Skeletal muscle tissue (tissue), 4 donors: Measurements from ENCODE around the gene SLC29A3. TPM values are rescaled to one million over a fixed set of nuclear protein-coding genes. Genes with fewer than 3 reads are reported as not detected.

ENCODE experiments used
- H3K27ac ChIP-seq: one replicate; pipeline ENCODE4 v1.7.0; 2013; ENCODE audit warnings: mild to moderate bottlenecking, low read depth, low read length, inconsistent platforms
- H3K27me3 ChIP-seq, 3 donors: one replicate each; pipeline ENCODE4 v1.7.0; 2013; ENCODE audit warnings: low read length in 3 of 3; ENCODE audit not compliant: control insufficient read depth in 3 of 3, insufficient read depth in 3 of 3
- H3K36me3 ChIP-seq, 3 donors: one replicate each; pipeline ENCODE4 v1.7.0; 2013; ENCODE audit warnings: low read length in 3 of 3; ENCODE audit not compliant: control insufficient read depth in 3 of 3, insufficient read depth in 3 of 3
- H3K4me1 ChIP-seq, 3 donors: one replicate each; pipeline ENCODE4 v1.7.0; 2013; ENCODE audit warnings: low read length in 3 of 3, mild to moderate bottlenecking in 3 of 3; ENCODE audit not compliant: control insufficient read depth in 3 of 3, insufficient read depth in 3 of 3
- H3K4me3 ChIP-seq, 3 donors: one replicate each; pipeline ENCODE4 v1.7.0; 2013; ENCODE audit warnings: low read length in 3 of 3
- H3K9ac ChIP-seq, 3 donors: one replicate each; pipeline ENCODE4 v1.7.0; 2013; ENCODE audit warnings: low read length in 3 of 3, mild to moderate bottlenecking in 3 of 3, moderate library complexity in 2 of 3, low read depth in 1 of 3
- H3K9me3 ChIP-seq, 3 donors: one replicate each; pipeline ENCODE4 v1.7.0; 2013; ENCODE audit warnings: low read length in 3 of 3; ENCODE audit not compliant: control insufficient read depth in 3 of 3
- total RNA-seq: library from RNA; depleted of rRNA; stranded (reverse); fragments of >200 nt; gene quantifications from one replicate; pipeline ENCODE4 v1.2.3, GENCODE V29; 2014
- donor health status: Osteomylitis.

SLC29A3 gene
- total RNA-seq, 1 donor from 2014 or later = 1.0 TPM

DNA sequence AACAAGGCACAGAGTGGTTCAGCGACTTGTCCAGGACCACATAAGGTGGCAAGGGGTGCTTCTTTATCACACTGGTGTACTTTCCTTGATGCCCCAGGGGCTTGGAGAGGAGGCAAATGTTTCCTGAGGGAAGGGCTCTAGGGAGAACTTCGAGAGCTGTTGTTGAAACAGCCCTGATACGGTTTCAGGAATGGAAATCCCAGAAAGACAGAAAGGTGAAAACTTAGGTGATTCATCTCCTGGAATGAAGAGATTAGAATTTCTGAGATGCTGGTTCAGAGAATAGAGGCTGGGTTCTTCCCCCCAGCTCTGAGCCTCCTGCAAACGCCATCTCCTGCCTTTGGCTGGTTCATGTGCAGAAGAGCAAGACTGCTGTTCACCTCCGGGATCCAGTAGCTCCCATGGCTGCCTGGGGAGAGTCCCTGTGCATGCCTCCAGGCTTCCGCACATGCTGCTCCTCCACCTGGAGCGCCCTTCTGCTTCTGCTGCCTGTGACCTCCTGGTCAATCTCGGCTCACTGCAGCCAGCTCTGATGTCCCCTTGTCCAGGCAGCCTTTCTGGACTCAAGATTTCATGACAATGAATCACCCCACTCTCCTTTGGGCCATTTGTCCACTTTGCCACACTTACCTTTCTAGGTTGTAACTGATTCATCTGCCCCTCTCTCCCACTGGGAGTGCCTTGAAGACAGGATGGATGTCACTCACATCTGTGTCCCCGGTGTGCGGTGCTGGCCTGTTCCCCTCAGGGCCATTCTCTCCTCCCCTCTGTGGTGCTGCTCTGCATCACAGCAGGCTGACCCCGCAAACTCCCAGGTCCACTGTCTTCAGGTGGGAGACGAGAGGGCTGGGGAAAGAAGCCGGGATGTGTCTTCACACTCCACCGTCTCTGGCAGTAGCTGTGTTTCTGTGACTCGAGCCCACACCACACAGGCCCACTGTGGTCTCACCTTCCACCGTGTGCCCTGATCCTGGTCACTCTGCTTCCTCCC, 74.0 kb downstream of the SLC29A3 start:
- no peaks in the 10 kb centered on the region for H3K36me3 ChIP-seq
- H3K27me3 ChIP-seq = peaks cover 28 to 37% (median 36%) of the 10 kb centered on the region in 3 donors
- peak overlapping the region in 1 of 3 donors; percentile 8 for H3K9ac ChIP-seq
- H3K4me1 ChIP-seq = peaks cover 8 to 11% (median 9%) of the 10 kb centered on the region in 3 donors
- H3K9me3 ChIP-seq = no peaks in the 10 kb centered on the region
- no peak overlapping the region for H3K27ac ChIP-seq
- H3K4me3 ChIP-seq = no peak overlapping the region

DNA sequence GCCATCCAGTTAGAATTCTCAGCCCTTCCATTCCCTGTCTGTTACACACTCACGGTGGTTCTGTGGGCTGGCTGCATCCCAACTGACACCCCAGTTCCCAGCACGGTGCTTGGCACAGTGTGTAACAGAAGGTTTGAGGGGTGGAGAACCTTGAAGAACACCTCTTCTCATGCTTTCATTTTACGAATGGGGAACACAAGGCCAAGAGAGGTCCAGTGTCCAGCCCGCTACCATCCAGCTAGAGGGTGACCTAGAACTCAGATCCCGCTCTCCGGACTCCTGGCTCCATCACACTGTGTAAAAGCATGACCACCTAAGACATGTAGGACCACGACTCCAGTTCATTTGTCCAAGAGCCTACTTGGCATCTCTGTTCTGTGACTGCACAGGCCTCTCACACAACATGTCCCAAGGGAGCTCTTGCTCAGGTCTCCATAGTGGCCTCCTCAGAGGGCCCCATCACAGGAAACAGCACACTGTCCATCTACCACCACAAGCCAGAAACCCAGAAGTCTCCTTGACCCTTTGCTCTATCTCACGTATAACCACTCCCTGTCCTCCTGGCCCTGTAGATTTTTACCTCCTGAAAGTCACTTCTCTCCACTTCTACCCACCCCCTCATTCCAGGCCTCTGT, 74.9 kb downstream of the SLC29A3 start:
- no peaks in the 10 kb centered on the region for H3K9me3 ChIP-seq
- H3K27me3 ChIP-seq = peaks cover 36 to 45% (median 43%) of the 10 kb centered on the region in 3 donors
- peak overlapping the region in 1 of 3 donors; percentile 8 for H3K9ac ChIP-seq
- no peaks in the 10 kb centered on the region for H3K36me3 ChIP-seq
- H3K4me3 ChIP-seq = no peak overlapping the region
- peaks cover 10 to 18% (median 12%) of the 10 kb centered on the region in 3 donors for H3K4me1 ChIP-seq
- no peak overlapping the region for H3K27ac ChIP-seq

- no peaks in the 10 kb centered on the region for H3K9me3 ChIP-seq
- no peak overlapping the region for H3K9ac ChIP-seq
- H3K4me3 ChIP-seq = no peak overlapping the region
- H3K27me3 ChIP-seq = peaks cover 44 to 55% (median 49%) of the 10 kb centered on the region in 3 donors
- peaks cover 10 to 18% (median 14%) of the 10 kb centered on the region in 3 donors for H3K4me1 ChIP-seq
- H3K36me3 ChIP-seq = no peaks in the 10 kb centered on the region
- no peak overlapping the region for H3K27ac ChIP-seq
Observed at GRCh38 chr10:71394926-71395562, 76.0 kb downstream of the SLC29A3 start.

GRCh38 chr10:71395621-71396020, 76.6 kb downstream of the SLC29A3 start:
- no peak overlapping the region for H3K9ac ChIP-seq
- no peak overlapping the region for H3K4me3 ChIP-seq
- peaks cover 10 to 18% (median 14%) of the 10 kb centered on the region in 3 donors for H3K4me1 ChIP-seq
- H3K27ac ChIP-seq = no peak overlapping the region
- H3K36me3 ChIP-seq = no peaks in the 10 kb centered on the region
- no peaks in the 10 kb centered on the region for H3K9me3 ChIP-seq
- H3K27me3 ChIP-seq = peaks cover 44 to 57% (median 48%) of the 10 kb centered on the region in 3 donors

GRCh38 chr10:71396084-71396710, 77.1 kb downstream of the SLC29A3 start:
- Histone ChIP-seq H3K9ac (peak overlapping the region in 1 of 3 donors; percentile 16), H3K36me3 (no peaks in the 10 kb centered on the region), H3K4me1 (peaks cover 10 to 18% (median 14%) of the 10 kb centered on the region in 3 donors), H3K27me3 (peaks cover 42 to 54% (median 48%) of the 10 kb centered on the region in 3 donors), H3K27ac (no peak overlapping the region), H3K9me3 (no peaks in the 10 kb centered on the region), H3K4me3 (peak overlapping the region in 2 of 3 donors; percentile 43 to 68)

DNA sequence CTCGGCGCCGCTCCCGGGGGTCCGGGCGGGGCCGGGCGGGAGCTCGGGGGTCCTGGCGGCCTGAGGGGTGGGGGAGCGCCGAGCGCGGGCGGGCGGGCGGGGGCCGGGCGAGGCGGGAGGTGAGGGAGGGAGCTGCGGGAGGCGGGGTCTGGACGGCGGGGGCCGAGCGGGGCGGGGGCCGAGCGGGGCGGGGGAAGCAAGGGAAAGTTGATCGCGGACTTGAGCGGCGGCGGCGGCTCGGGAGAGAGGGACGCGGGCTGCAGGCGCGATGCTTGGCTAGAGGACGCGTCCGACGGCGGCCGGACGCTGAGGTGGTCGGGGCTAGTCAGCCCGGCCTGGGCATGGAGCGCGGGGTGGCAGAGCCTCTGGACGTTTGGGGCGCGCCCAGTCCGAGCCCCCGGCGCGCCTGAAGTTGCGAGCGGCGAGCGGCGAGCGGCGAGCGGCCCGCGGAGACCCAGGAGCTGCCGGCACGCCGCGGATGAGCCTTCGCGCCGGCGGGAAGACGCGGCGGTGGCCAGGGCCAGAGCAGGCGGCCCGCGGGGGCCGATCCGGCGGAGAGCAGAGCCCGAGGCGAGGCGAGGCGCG, 77.7 kb downstream of the SLC29A3 start, which contains the start of gene CDH23:
Gene CDH23, plus strand, starts transcription at position 210 of the 585 bp plus-strand sequence. CDS start 42,912 bp downstream, outside the sequence.
- H3K9me3 ChIP-seq = no peaks in the 10 kb centered on the region
- peak within 1 kb of the TSS; percentile 38 to 68 (median 58) for H3K4me3 ChIP-seq
- no peaks in the 10 kb centered on the region for H3K36me3 ChIP-seq
- H3K9ac ChIP-seq = peak within 1 kb of the TSS in 1 of 3 donors; percentile 40
- peaks cover 10 to 18% (median 14%) of the 10 kb centered on the region in 3 donors for H3K4me1 ChIP-seq
- H3K27me3 ChIP-seq = peaks cover 44 to 55% (median 54%) of the 10 kb centered on the region in 3 donors
- H3K27ac ChIP-seq = no peak within 1 kb of the TSS

- Histone ChIP-seq H3K9me3 (no peaks in the 10 kb centered on the region), H3K36me3 (no peaks in the 10 kb centered on the region), H3K9ac (peak overlapping the region in 1 of 3 donors; percentile 40), H3K27ac (no peak overlapping the region), H3K27me3 (peaks cover 44 to 59% (median 55%) of the 10 kb centered on the region in 3 donors), H3K4me1 (peaks cover 10 to 18% (median 14%) of the 10 kb centered on the region in 3 donors), H3K4me3 (peak overlapping the region; percentile 38 to 61 (median 58))
Observed at GRCh38 chr10:71397296-71398212, 78.5 kb downstream of the SLC29A3 start.

DNA sequence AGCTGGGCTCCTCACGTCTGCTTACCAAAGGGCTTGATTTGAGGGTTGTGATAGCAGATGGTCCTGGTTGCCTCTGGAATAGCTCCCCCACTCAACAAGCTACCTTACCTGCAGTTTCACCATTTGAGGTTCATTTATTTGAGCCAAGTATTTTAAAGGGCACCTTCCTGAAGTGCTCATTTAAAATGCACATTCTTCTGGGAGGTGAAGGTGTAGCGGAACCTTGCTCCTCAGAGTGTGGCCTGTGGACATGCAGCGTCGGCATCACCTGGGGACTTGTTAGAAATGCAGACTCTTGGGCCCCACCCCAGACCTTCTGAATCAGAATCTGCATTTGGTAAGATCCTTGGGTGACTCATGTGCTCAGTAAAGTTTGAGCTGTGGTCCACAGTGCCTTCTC, 79.9 kb downstream of the SLC29A3 start:
- H3K9ac ChIP-seq = no peak overlapping the region
- H3K4me3 ChIP-seq = no peak overlapping the region
- peaks cover 10 to 18% (median 14%) of the 10 kb centered on the region in 3 donors for H3K4me1 ChIP-seq
- no peaks in the 10 kb centered on the region for H3K9me3 ChIP-seq
- H3K36me3 ChIP-seq = no peaks in the 10 kb centered on the region
- H3K27me3 ChIP-seq = peaks cover 44 to 55% (median 52%) of the 10 kb centered on the region in 3 donors
- no peak overlapping the region for H3K27ac ChIP-seq
